ENCODE results near the gene RAB15.

- TF ChIP-seq CTCF (IDR thresholded peaks at IDR 0.05; ENCODE audit: low read length) (no peak), EZH2 (optimal IDR thresholded peaks at IDR 0.05; ENCODE audit: low read depth, low read length) (no peak), EZH2phosphoT487 (IDR thresholded peaks at IDR 0.05; ENCODE audit: low read length) (no peak)
Measured at GRCh38 chr14:64955297-64955696, 16.8 kb downstream of the RAB15 start.
